ENCODE measurements around the gene TNS2. TPM values are rescaled to one million over a fixed set of nuclear protein-coding genes. Genes with fewer than 3 reads are reported as not detected.
"Not testable (repeated sequence)": the region's sequence is repeated elsewhere in the genome, so short reads cannot be mapped to it uniquely, and the experiment has no call there.

Gene TNS2
- total RNA-seq, 1 donor from 2014 or later = 2.5 TPM

- Mint-ChIP-seq H3K9me3 (ENCODE audit: unreplicated experiment) (no peaks in the 10 kb centered on the region), H3K4me3 (ENCODE audit: unreplicated experiment) (no peak overlapping the region), H3K36me3 (ENCODE audit: unreplicated experiment) (no peaks in the 10 kb centered on the region), H3K27me3 (ENCODE audit: unreplicated experiment) (peaks cover 6% of the 10 kb centered on the region), H3K4me1 (ENCODE audit: low read depth, unreplicated experiment) (no peaks in the 10 kb centered on the region), H3K27ac (ENCODE audit: unreplicated experiment) (no peak overlapping the region)
- TF ChIP-seq CTCF (IDR thresholded peaks at IDR 0.05; ENCODE audit: partially characterized antibody, unreplicated experiment) = no peak
- DNase-seq = no peak
Measured at GRCh38 chr12:53031616-53032015, 18.2 kb upstream of the TNS2 start.

GRCh38 chr12:53033832-53034231 lies 16.0 kb upstream of the TNS2 start:
- H3K27ac Mint-ChIP-seq (ENCODE audit: unreplicated experiment); H3K4me3 Mint-ChIP-seq (ENCODE audit: unreplicated experiment); H3K9me3 Mint-ChIP-seq (ENCODE audit: unreplicated experiment); DNase-seq; H3K4me1 Mint-ChIP-seq (ENCODE audit: low read depth, unreplicated experiment); H3K36me3 Mint-ChIP-seq (ENCODE audit: unreplicated experiment); H3K27me3 Mint-ChIP-seq (ENCODE audit: unreplicated experiment): not testable (repeated sequence)

- H3K9me3 Mint-ChIP-seq (ENCODE audit: unreplicated experiment) = peaks cover 2% of the 10 kb centered on the region
- no peak overlapping the region for H3K4me3 Mint-ChIP-seq (ENCODE audit: unreplicated experiment)
- TF ChIP-seq CTCF (IDR thresholded peaks at IDR 0.05; ENCODE audit: partially characterized antibody, unreplicated experiment) = no peak
- no peaks in the 10 kb centered on the region for H3K36me3 Mint-ChIP-seq (ENCODE audit: unreplicated experiment)
- no peaks in the 10 kb centered on the region for H3K4me1 Mint-ChIP-seq (ENCODE audit: low read depth, unreplicated experiment)
- H3K27me3 Mint-ChIP-seq (ENCODE audit: unreplicated experiment) = peaks cover 8% of the 10 kb centered on the region
- no peak for DNase-seq
- H3K27ac Mint-ChIP-seq (ENCODE audit: unreplicated experiment) = no peak overlapping the region
Measured at GRCh38 chr12:53034459-53034858, 15.4 kb upstream of the TNS2 start.

- no peaks in the 10 kb centered on the region for H3K36me3 Mint-ChIP-seq (ENCODE audit: unreplicated experiment)
- H3K27me3 Mint-ChIP-seq (ENCODE audit: unreplicated experiment) = peaks cover 8% of the 10 kb centered on the region
- no peak overlapping the region for H3K27ac Mint-ChIP-seq (ENCODE audit: unreplicated experiment)
- no peak for TF ChIP-seq CTCF (IDR thresholded peaks at IDR 0.05; ENCODE audit: partially characterized antibody, unreplicated experiment)
- no peaks in the 10 kb centered on the region for H3K4me1 Mint-ChIP-seq (ENCODE audit: low read depth, unreplicated experiment)
- H3K9me3 Mint-ChIP-seq (ENCODE audit: unreplicated experiment) = peaks cover 2% of the 10 kb centered on the region
- H3K4me3 Mint-ChIP-seq (ENCODE audit: unreplicated experiment) = no peak overlapping the region
- DNase-seq = no peak
Measured at GRCh38 chr12:53036802-53037201, 13.1 kb upstream of the TNS2 start.

GRCh38 chr12:53039851-53040250 lies 10.0 kb upstream of the TNS2 start:
- H3K4me3 Mint-ChIP-seq (ENCODE audit: unreplicated experiment) = no peak overlapping the region
- peaks cover 6% of the 10 kb centered on the region for H3K9me3 Mint-ChIP-seq (ENCODE audit: unreplicated experiment)
- H3K27ac Mint-ChIP-seq (ENCODE audit: unreplicated experiment) = no peak overlapping the region
- H3K4me1 Mint-ChIP-seq (ENCODE audit: low read depth, unreplicated experiment) = peaks cover 3% of the 10 kb centered on the region
- H3K27me3 Mint-ChIP-seq (ENCODE audit: unreplicated experiment) = peaks cover 4% of the 10 kb centered on the region
- peaks cover 5% of the 10 kb centered on the region for H3K36me3 Mint-ChIP-seq (ENCODE audit: unreplicated experiment)
- DNase-seq = no peak
- no peak for TF ChIP-seq CTCF (IDR thresholded peaks at IDR 0.05; ENCODE audit: partially characterized antibody, unreplicated experiment)

Data from glutamatergic neuron (in vitro differentiated cells).